GM23338 (cell line): ENCODE data around the gene MAD1L1.

Source experiments
- CREB1 ChIP-seq: fragments of 250-450 bp; sonication (Bioruptor Pico); IDR thresholded peaks from 2 replicates; pipeline ENCODE4 v1.5.0; 2020; ENCODE audit warnings: low read depth, mild to moderate bottlenecking, moderate library complexity
- CTCF ChIP-seq, 2 experiments: fragments of 200-600 bp in 1 of 2; sonication (generic) in 1 of 2; conservative IDR thresholded peaks; 2 replicates each; pipeline versions ENCODE4 v1.5.1 to v1.6.1; 2016 to 2017; ENCODE audit warnings: antibody characterized with exemption in 2 of 2, low read depth in 2 of 2, mild to moderate bottlenecking in 2 of 2, moderate library complexity in 1 of 2
- ETS1 ChIP-seq: IDR thresholded peaks from 2 replicates; pipeline ENCODE4 v1.6.1; 2016; ENCODE audit warnings: antibody characterized with exemption
- EZH2 ChIP-seq: fragments of 200-600 bp; sonication (generic); IDR thresholded peaks from one replicate; pipeline ENCODE4 v1.8.0; 2017; ENCODE audit warnings: antibody characterized with exemption, mild to moderate bottlenecking, low read depth; ENCODE audit not compliant: unreplicated experiment
- EZH2phosphoT487 ChIP-seq: fragments of 200-600 bp; sonication (generic); IDR thresholded peaks from one replicate; pipeline ENCODE4 v1.8.1; 2018; ENCODE audit warnings: antibody characterized with exemption; ENCODE audit not compliant: unreplicated experiment
- JUNB ChIP-seq: IDR thresholded peaks from one replicate; pipeline ENCODE4 v1.6.1; 2016; ENCODE audit warnings: antibody characterized with exemption; ENCODE audit not compliant: unreplicated experiment
- NANOG ChIP-seq: IDR thresholded peaks from 2 replicates; pipeline ENCODE4 v1.6.1; 2016; ENCODE audit warnings: antibody characterized with exemption, borderline replicate concordance
- POLR2AphosphoS5 ChIP-seq: IDR thresholded peaks from 2 replicates; pipeline ENCODE4 v1.6.1; 2016; ENCODE audit warnings: antibody characterized with exemption, low read depth
- REST ChIP-seq: IDR thresholded peaks from one replicate; pipeline ENCODE4 v1.6.1; 2018; ENCODE audit warnings: antibody characterized with exemption; ENCODE audit not compliant: unreplicated experiment
- STAT1 ChIP-seq: IDR thresholded peaks from one replicate; pipeline ENCODE4 v1.6.1; 2016; ENCODE audit warnings: antibody characterized with exemption; ENCODE audit not compliant: unreplicated experiment
- ZNF114 ChIP-seq: fragments of 250-450 bp; sonication (Bioruptor Pico); IDR thresholded peaks from 2 replicates; pipeline ENCODE4 v1.5.0; 2020; ENCODE audit warnings: mild to moderate bottlenecking, moderate library complexity
- ZNF331 ChIP-seq: fragments of 250-450 bp; sonication (Bioruptor Pico); IDR thresholded peaks from 2 replicates; pipeline ENCODE4 v1.5.0; 2020; ENCODE audit warnings: low read depth, mild to moderate bottlenecking, moderate library complexity
- ZNF462 ChIP-seq: fragments of 250-450 bp; sonication (Bioruptor Pico); IDR thresholded peaks from 2 replicates; pipeline ENCODE4 v1.5.0; 2020; ENCODE audit warnings: mild to moderate bottlenecking, moderate library complexity

GRCh38 chr7:2191016-2191415, 41.7 kb downstream of the MAD1L1 start:
- no peak for TF ChIP-seq CTCF (conservative IDR thresholded peaks at IDR 0.05; ENCODE audit: low read depth in 2 of 2)
- TF ChIP-seq REST = no peak
- no peak for TF ChIP-seq EZH2
- no peak for TF ChIP-seq POLR2AphosphoS5
- no peak for TF ChIP-seq JUNB
- TF ChIP-seq EZH2phosphoT487 = no peak
- no peak for TF ChIP-seq NANOG
- TF ChIP-seq CREB1 (CRISPR knock-in tag) = no peak
- no peak for TF ChIP-seq ZNF331 (CRISPR knock-in tag)
- TF ChIP-seq ETS1 = no peak
- TF ChIP-seq ZNF114 (CRISPR knock-in tag) = no peak
- TF ChIP-seq STAT1 = no peak
- no peak for TF ChIP-seq ZNF462
